DOHH2 (cell line): ENCODE measurements around the gene POM121L2.

Source experiments
- H3F3A ChIP-seq: fragments of 200-600 bp; sonication (generic), shearing (Covaris generic); 2 replicates; pipeline ENCODE4 v1.6.0; 2016; ENCODE audit warnings: antibody characterized with exemption, mild to moderate bottlenecking; ENCODE audit not compliant: control insufficient read depth, insufficient read depth
- H3K27ac ChIP-seq: fragments of 200-600 bp; sonication (generic); 2 replicates; pipeline ENCODE4 v1.5.1; 2014; ENCODE audit warnings: low read depth, mild to moderate bottlenecking, low read length, moderate library complexity
- H3K27me3 ChIP-seq: fragments of 200-600 bp; sonication (generic); 2 replicates; pipeline ENCODE4 v1.6.1; 2014; ENCODE audit warnings: mild to moderate bottlenecking, low read length, mixed read lengths; ENCODE audit not compliant: control insufficient read depth
- H3K36me3 ChIP-seq: fragments of 200-600 bp; sonication (generic); 2 replicates; pipeline ENCODE4 v1.6.1; 2014; ENCODE audit warnings: mild to moderate bottlenecking, low read length, moderate library complexity, mixed read lengths; ENCODE audit not compliant: control insufficient read depth
- H3K4me1 ChIP-seq: fragments of 200-600 bp; sonication (generic); 2 replicates; pipeline ENCODE4 v1.6.1; 2014; ENCODE audit warnings: mild to moderate bottlenecking, low read length, mixed read lengths; ENCODE audit not compliant: control insufficient read depth
- H3K4me2 ChIP-seq: fragments of 200-600 bp; sonication (generic); 2 replicates; pipeline ENCODE4 v1.6.0; 2014; ENCODE audit warnings: mild to moderate bottlenecking, low read length, moderate library complexity
- H3K4me3 ChIP-seq: fragments of 200-600 bp; sonication (generic); 2 replicates; pipeline ENCODE4 v1.5.1; 2014; ENCODE audit warnings: mild to moderate bottlenecking, low read length, mixed read lengths
- H3K79me2 ChIP-seq: fragments of 200-600 bp; sonication (generic); 2 replicates; pipeline ENCODE4 v1.6.1; 2014; ENCODE audit warnings: mild to moderate bottlenecking, low read length, mixed read lengths; ENCODE audit not compliant: control insufficient read depth
- H3K9me2 ChIP-seq: fragments of 200-600 bp; sonication (generic); replicated peaks from 2 replicates; pipeline ENCODE4 v1.6.1; 2014; ENCODE audit warnings: mild to moderate bottlenecking, low read length, mixed read lengths; ENCODE audit not compliant: control insufficient read depth
- H3K9me3 ChIP-seq: fragments of 200-600 bp; sonication (generic); 2 replicates; pipeline ENCODE4 v1.6.1; 2014; ENCODE audit warnings: antibody characterized with exemption, low read length, mixed read lengths; ENCODE audit not compliant: control insufficient read depth, insufficient read depth
- H4K20me1 ChIP-seq: fragments of 200-600 bp; sonication (generic); 2 replicates; pipeline ENCODE4 v1.6.0; 2014; ENCODE audit warnings: low read depth, mild to moderate bottlenecking, antibody characterized with exemption, low read length, moderate library complexity; ENCODE audit not compliant: control insufficient read depth, insufficient read depth
- CTCF ChIP-seq: fragments of 200-600 bp; sonication (generic); IDR thresholded peaks from one replicate; pipeline ENCODE4 v1.5.1; 2014; ENCODE audit warnings: antibody characterized with exemption, mild to moderate bottlenecking, low read depth, low read length; ENCODE audit not compliant: poor library complexity, severe bottlenecking
- EZH2phosphoT487 ChIP-seq: fragments of 200-600 bp; sonication (generic); IDR thresholded peaks from 2 replicates; pipeline ENCODE4 v1.6.1; 2017; ENCODE audit warnings: borderline replicate concordance, mild to moderate bottlenecking, antibody characterized with exemption, low read length, moderate library complexity, mixed read lengths

Gene POM121L2

GRCh38 chr6:27275025-27275956 lies 36.8 kb downstream of the POM121L2 start:
- TF ChIP-seq CTCF (no peak), EZH2phosphoT487 (no peak)
- H3K79me2 ChIP-seq = no peaks in the 10 kb centered on the region
- no peaks in the 10 kb centered on the region for H3K27me3 ChIP-seq
- no peak overlapping the region for H3K4me2 ChIP-seq
- no peaks in the 10 kb centered on the region for H3K9me2 ChIP-seq
- no peaks in the 10 kb centered on the region for H3K36me3 ChIP-seq
- H3K9me3 ChIP-seq = no peaks in the 10 kb centered on the region
- H3K4me1 ChIP-seq = no peaks in the 10 kb centered on the region
- no peaks in the 10 kb centered on the region for H3F3A ChIP-seq
- H4K20me1 ChIP-seq = no peaks in the 10 kb centered on the region
- H3K4me3 ChIP-seq = no peak overlapping the region
- H3K27ac ChIP-seq = no peak overlapping the region

GRCh38 chr6:27273783-27274182 lies 38.3 kb downstream of the POM121L2 start:
- no peaks in the 10 kb centered on the region for H4K20me1 ChIP-seq
- no peaks in the 10 kb centered on the region for H3K79me2 ChIP-seq
- H3F3A ChIP-seq = no peaks in the 10 kb centered on the region
- no peaks in the 10 kb centered on the region for H3K27me3 ChIP-seq
- H3K4me2 ChIP-seq = no peak overlapping the region
- H3K4me1 ChIP-seq = no peaks in the 10 kb centered on the region
- H3K36me3 ChIP-seq = no peaks in the 10 kb centered on the region
- TF ChIP-seq EZH2phosphoT487 (no peak), CTCF (no peak)
- H3K9me2 ChIP-seq = no peaks in the 10 kb centered on the region
- no peak overlapping the region for H3K4me3 ChIP-seq
- H3K9me3 ChIP-seq = no peaks in the 10 kb centered on the region
- H3K27ac ChIP-seq = no peak overlapping the region

GRCh38 chr6:27268803-27269202 lies 43.3 kb downstream of the POM121L2 start:
- Histone ChIP-seq H3K79me2 (no peaks in the 10 kb centered on the region), H3K4me1 (no peaks in the 10 kb centered on the region), H3K9me3 (no peaks in the 10 kb centered on the region), H4K20me1 (no peaks in the 10 kb centered on the region), H3K27me3 (no peaks in the 10 kb centered on the region; the same call in none of the 2 replicates), H3K4me2 (no peak overlapping the region), H3K27ac (no peak overlapping the region), H3F3A (no peaks in the 10 kb centered on the region), H3K4me3 (no peak overlapping the region), H3K9me2 (no peaks in the 10 kb centered on the region), H3K36me3 (no peaks in the 10 kb centered on the region)
- TF ChIP-seq EZH2phosphoT487 (no peak), CTCF (no peak)
